ENCODE data around the gene PRSS3.
"Not testable (repeated sequence)": the region's sequence is repeated elsewhere in the genome, so short reads cannot be mapped to it uniquely, and the experiment has no call there.

The PRSS3 gene

GRCh38 chr9:33785914-33786313 lies 9.4 kb upstream of the PRSS3 start:
- in situ Hi-C loops (cut with MboI; ENCODE audit: low sequenced_read_pairs) = no loop called here

- in situ Hi-C loops (cut with MboI; ENCODE audit: low sequenced_read_pairs) = no loop called here
Measured at GRCh38 chr9:33786681-33787080, 8.7 kb upstream of the PRSS3 start.

GRCh38 chr9:33787839-33788238 lies 7.5 kb upstream of the PRSS3 start:
- in situ Hi-C loops (cut with MboI; ENCODE audit: low sequenced_read_pairs) = no loop called here

- in situ Hi-C loops (cut with MboI; ENCODE audit: low sequenced_read_pairs) = not testable (repeated sequence)
Measured at GRCh38 chr9:33789429-33789828, 5.9 kb upstream of the PRSS3 start.

- in situ Hi-C loops (cut with MboI; ENCODE audit: low sequenced_read_pairs) = no loop called here
Measured at GRCh38 chr9:33791117-33791516, 4.2 kb upstream of the PRSS3 start.

- in situ Hi-C loops (cut with MboI; ENCODE audit: low sequenced_read_pairs) = not testable (repeated sequence)
Measured at GRCh38 chr9:33793496-33793895, 1.9 kb upstream of the PRSS3 start.

GRCh38 chr9:33794560-33794959 lies 801 bp upstream of the PRSS3 start:
- in situ Hi-C loops (cut with MboI; ENCODE audit: low sequenced_read_pairs) = no loop called here

- in situ Hi-C loops (cut with MboI; ENCODE audit: low sequenced_read_pairs) = no loop called here
Measured at GRCh38 chr9:33795819-33796218, 458 bp downstream of the PRSS3 start.

GRCh38 chr9:33796679-33797078 lies 1.3 kb downstream of the PRSS3 start:
- in situ Hi-C loops (cut with MboI; ENCODE audit: low sequenced_read_pairs) = not testable (repeated sequence)

GRCh38 chr9:33797837-33798236 lies 2.5 kb downstream of the PRSS3 start:
- in situ Hi-C loops (cut with MboI; ENCODE audit: low sequenced_read_pairs) = no loop called here

- in situ Hi-C loops (cut with MboI; ENCODE audit: low sequenced_read_pairs) = no loop called here
Measured at GRCh38 chr9:33798545-33798944, 3.2 kb downstream of the PRSS3 start.

GRCh38 chr9:33799928-33800704 lies 4.8 kb downstream of the PRSS3 start:
- in situ Hi-C loops (cut with MboI; ENCODE audit: low sequenced_read_pairs) = no loop called here

GRCh38 chr9:33800886-33801285 lies 5.5 kb downstream of the PRSS3 start:
- in situ Hi-C loops (cut with MboI; ENCODE audit: low sequenced_read_pairs) = no loop called here

- in situ Hi-C loops (cut with MboI; ENCODE audit: low sequenced_read_pairs) = not testable (repeated sequence)
Measured at GRCh38 chr9:33801943-33802500, 6.7 kb downstream of the PRSS3 start.

GRCh38 chr9:33804196-33804595 lies 8.8 kb downstream of the PRSS3 start:
- in situ Hi-C loops (cut with MboI; ENCODE audit: low sequenced_read_pairs) = not testable (repeated sequence)

- in situ Hi-C loops (cut with MboI; ENCODE audit: low sequenced_read_pairs) = not testable (repeated sequence)
Measured at GRCh38 chr9:33807156-33807555, 11.8 kb downstream of the PRSS3 start.

- in situ Hi-C loops (cut with MboI; ENCODE audit: low sequenced_read_pairs) = not testable (repeated sequence)
Measured at GRCh38 chr9:33808979-33809322, 13.6 kb downstream of the PRSS3 start.

GRCh38 chr9:33809506-33809905 lies 14.1 kb downstream of the PRSS3 start:
- in situ Hi-C loops (cut with MboI; ENCODE audit: low sequenced_read_pairs) = no loop called here

GRCh38 chr9:33813712-33814641 lies 18.6 kb downstream of the PRSS3 start:
- in situ Hi-C loops (cut with MboI; ENCODE audit: low sequenced_read_pairs) = no loop called here

GRCh38 chr9:33815781-33816180 lies 20.4 kb downstream of the PRSS3 start:
- in situ Hi-C loops (cut with MboI; ENCODE audit: low sequenced_read_pairs) = no loop called here

GRCh38 chr9:33816327-33817252 lies 21.2 kb downstream of the PRSS3 start, which contains the start of gene UBE2R2:
Gene UBE2R2, plus strand, starts transcription at chr9:33817160. Its CDS starts 598 bp downstream, at chr9:33817758.
- in situ Hi-C loops (cut with MboI; ENCODE audit: low sequenced_read_pairs) = no loop called here
